Erythroblast (primary cell): ENCODE results near the gene TDRD10.

Experiments used
- GATA1 ChIP-seq: IDR thresholded peaks from 2 replicates; pipeline ENCODE4 v1.6.1; 2011; ENCODE audit warnings: low read depth, mild to moderate bottlenecking, control low read depth, low read length, moderate library complexity
- POLR2A ChIP-seq: IDR thresholded peaks from 2 replicates; pipeline ENCODE4 v1.6.1; 2011; ENCODE audit warnings: mild to moderate bottlenecking, low read length

- TF ChIP-seq POLR2A, result no peak
- TF ChIP-seq GATA1, result no peak
These were observed 21.0 kb upstream of the TDRD10 start for GRCh38 chr1:154481053-154481452.
